ENCODE measurements around the gene IRS1. TPM values are rescaled to one million over a fixed set of nuclear protein-coding genes. Genes with fewer than 3 reads are reported as not detected.

Gene IRS1
- total RNA-seq, 1 donor from 2014 or later, result 0.72 TPM

DNA sequence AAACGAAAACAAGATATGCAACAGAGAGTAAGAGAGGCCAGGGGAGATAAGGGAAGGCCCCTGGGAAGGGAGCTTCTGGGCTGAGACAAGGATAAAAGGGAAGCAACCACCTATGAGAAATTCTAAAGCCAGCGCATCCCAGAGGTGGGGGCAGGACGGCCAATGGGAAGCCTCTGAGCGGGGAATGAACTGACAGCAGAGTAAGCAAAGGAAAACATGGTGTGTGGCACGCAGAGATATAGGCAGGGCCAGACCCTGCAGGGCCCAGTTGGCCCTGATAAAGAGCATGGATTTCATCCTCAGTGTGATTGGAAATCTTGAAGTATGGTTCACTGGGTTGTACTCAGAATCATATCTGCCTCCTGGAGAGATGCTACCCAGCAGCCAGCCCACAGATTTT is 78.7 kb downstream of the IRS1 start:
- Mint-ChIP-seq H3K27me3 (ENCODE audit: unreplicated experiment) (no peaks in the 10 kb centered on the region), H3K27ac (ENCODE audit: unreplicated experiment) (no peak overlapping the region), H3K4me3 (ENCODE audit: unreplicated experiment) (no peak overlapping the region), H3K36me3 (ENCODE audit: low read depth, unreplicated experiment) (no peaks in the 10 kb centered on the region), H3K9me3 (ENCODE audit: unreplicated experiment) (no peaks in the 10 kb centered on the region), H3K4me1 (ENCODE audit: unreplicated experiment) (no peaks in the 10 kb centered on the region)
- TF ChIP-seq CTCF (IDR thresholded peaks at IDR 0.05; ENCODE audit: unreplicated experiment), result no peak
- DNase-seq (ENCODE audit: low spot score), result no peak

GRCh38 chr2:226717719-226718118 is 81.9 kb downstream of the IRS1 start:
- no peak for TF ChIP-seq CTCF (IDR thresholded peaks at IDR 0.05; ENCODE audit: unreplicated experiment)

GRCh38 chr2:226716126-226716525 is 83.5 kb downstream of the IRS1 start:
- no peak overlapping the region for H3K27ac Mint-ChIP-seq (ENCODE audit: unreplicated experiment)

More at GRCh38 chr2:226717719-226718118, 81.9 kb downstream of the IRS1 start:
- H3K27me3 Mint-ChIP-seq (ENCODE audit: unreplicated experiment), result peaks cover 3% of the 10 kb centered on the region
- H3K4me3 Mint-ChIP-seq (ENCODE audit: unreplicated experiment), result no peak overlapping the region
- no peaks in the 10 kb centered on the region for H3K9me3 Mint-ChIP-seq (ENCODE audit: unreplicated experiment)
- no peaks in the 10 kb centered on the region for H3K4me1 Mint-ChIP-seq (ENCODE audit: unreplicated experiment)
- DNase-seq (ENCODE audit: low spot score), result no peak
- H3K27ac Mint-ChIP-seq (ENCODE audit: unreplicated experiment), result no peak overlapping the region
- H3K36me3 Mint-ChIP-seq (ENCODE audit: low read depth, unreplicated experiment), result no peaks in the 10 kb centered on the region

GRCh38 chr2:226715347-226715990 is 84.2 kb downstream of the IRS1 start:
- Mint-ChIP-seq H3K4me1 (ENCODE audit: unreplicated experiment) (no peaks in the 10 kb centered on the region), H3K36me3 (ENCODE audit: low read depth, unreplicated experiment) (no peaks in the 10 kb centered on the region), H3K27ac (ENCODE audit: unreplicated experiment) (no peak overlapping the region)

More at GRCh38 chr2:226716126-226716525, 83.5 kb downstream of the IRS1 start:
- peaks cover 3% of the 10 kb centered on the region for H3K27me3 Mint-ChIP-seq (ENCODE audit: unreplicated experiment)
- H3K4me3 Mint-ChIP-seq (ENCODE audit: unreplicated experiment), result no peak overlapping the region
- DNase-seq (ENCODE audit: low spot score), result no peak
- H3K9me3 Mint-ChIP-seq (ENCODE audit: unreplicated experiment), result no peaks in the 10 kb centered on the region
- TF ChIP-seq CTCF (IDR thresholded peaks at IDR 0.05; ENCODE audit: unreplicated experiment), result no peak
- H3K36me3 Mint-ChIP-seq (ENCODE audit: low read depth, unreplicated experiment), result no peaks in the 10 kb centered on the region
- H3K4me1 Mint-ChIP-seq (ENCODE audit: unreplicated experiment), result no peaks in the 10 kb centered on the region

More at GRCh38 chr2:226715347-226715990, 84.2 kb downstream of the IRS1 start:
- no peak for DNase-seq (ENCODE audit: low spot score)
- Mint-ChIP-seq H3K4me3 (ENCODE audit: unreplicated experiment) (no peak overlapping the region), H3K27me3 (ENCODE audit: unreplicated experiment) (peaks cover 4% of the 10 kb centered on the region), H3K9me3 (ENCODE audit: unreplicated experiment) (no peaks in the 10 kb centered on the region)
- no peak for TF ChIP-seq CTCF (IDR thresholded peaks at IDR 0.05; ENCODE audit: unreplicated experiment)

All from endothelial cell (in vitro differentiated cells).